CD4-positive, alpha-beta T cell treated with Interferon gamma for 1 hour (primary cell): Measurements from ENCODE around the gene RNF214.

ENCODE experiments used
- DNase-seq: peaks from one replicate; pipeline ENCODE4 v3.0.0-alpha.2; 2020

RNF214 gene

GRCh38 chr11:117217141-117218084, 15.1 kb upstream of the RNF214 start:
- DNase-seq: no peak

- no peak for DNase-seq
Observed at GRCh38 chr11:117218133-117218915, 14.1 kb upstream of the RNF214 start.

GRCh38 chr11:117219001-117219400, 13.5 kb upstream of the RNF214 start:
- DNase-seq: no peak

- no peak for DNase-seq
Observed at GRCh38 chr11:117219455-117219854, 13.0 kb upstream of the RNF214 start.

DNA sequence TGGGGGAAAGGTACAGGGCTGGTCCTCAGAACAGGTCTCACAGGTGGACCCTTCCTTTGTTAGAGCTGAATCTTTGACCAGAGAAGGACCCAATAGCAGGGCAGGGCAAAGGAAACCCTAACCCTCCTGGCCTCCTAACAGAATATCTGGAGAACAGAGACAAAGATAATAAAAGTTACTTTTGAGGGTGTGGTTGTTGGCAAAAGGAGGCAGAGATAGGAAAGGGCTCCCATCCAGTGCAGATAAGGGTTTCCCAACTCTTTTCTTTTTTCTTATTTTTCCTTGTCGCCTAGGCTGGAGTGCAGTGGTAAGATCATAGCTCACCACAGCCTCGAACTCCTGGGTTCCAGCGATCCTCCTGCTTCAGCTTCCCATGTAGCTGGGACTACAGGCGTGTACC, 12.5 kb upstream of the RNF214 start:
- DNase-seq: no peak

DNA sequence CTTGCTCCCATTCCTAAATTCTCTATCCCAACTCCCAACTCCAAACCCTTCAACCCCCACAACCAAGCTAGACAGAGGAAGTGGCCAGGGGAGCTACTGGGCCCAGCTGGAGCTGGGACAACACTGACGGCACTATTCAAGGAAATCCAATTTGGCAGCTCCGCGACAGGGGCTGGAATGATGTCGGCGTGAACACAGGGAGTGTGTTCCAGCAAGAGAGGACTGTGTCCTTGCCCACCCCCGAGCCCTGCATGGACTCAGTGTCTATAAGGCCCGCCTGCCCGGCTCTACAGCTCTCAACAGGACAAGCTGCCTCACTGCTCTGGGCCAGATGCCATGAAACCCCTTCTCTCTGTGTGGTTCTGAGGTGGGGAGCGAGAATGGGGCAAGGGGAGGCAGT, 11.9 kb upstream of the RNF214 start:
- DNase-seq: no peak

GRCh38 chr11:117220999-117221774, 11.3 kb upstream of the RNF214 start:
- no peak for DNase-seq

- no peak for DNase-seq
Observed at GRCh38 chr11:117221775-117222517, 10.5 kb upstream of the RNF214 start.

- DNase-seq: no peak
Observed at GRCh38 chr11:117222991-117223740, 9.3 kb upstream of the RNF214 start.

DNA sequence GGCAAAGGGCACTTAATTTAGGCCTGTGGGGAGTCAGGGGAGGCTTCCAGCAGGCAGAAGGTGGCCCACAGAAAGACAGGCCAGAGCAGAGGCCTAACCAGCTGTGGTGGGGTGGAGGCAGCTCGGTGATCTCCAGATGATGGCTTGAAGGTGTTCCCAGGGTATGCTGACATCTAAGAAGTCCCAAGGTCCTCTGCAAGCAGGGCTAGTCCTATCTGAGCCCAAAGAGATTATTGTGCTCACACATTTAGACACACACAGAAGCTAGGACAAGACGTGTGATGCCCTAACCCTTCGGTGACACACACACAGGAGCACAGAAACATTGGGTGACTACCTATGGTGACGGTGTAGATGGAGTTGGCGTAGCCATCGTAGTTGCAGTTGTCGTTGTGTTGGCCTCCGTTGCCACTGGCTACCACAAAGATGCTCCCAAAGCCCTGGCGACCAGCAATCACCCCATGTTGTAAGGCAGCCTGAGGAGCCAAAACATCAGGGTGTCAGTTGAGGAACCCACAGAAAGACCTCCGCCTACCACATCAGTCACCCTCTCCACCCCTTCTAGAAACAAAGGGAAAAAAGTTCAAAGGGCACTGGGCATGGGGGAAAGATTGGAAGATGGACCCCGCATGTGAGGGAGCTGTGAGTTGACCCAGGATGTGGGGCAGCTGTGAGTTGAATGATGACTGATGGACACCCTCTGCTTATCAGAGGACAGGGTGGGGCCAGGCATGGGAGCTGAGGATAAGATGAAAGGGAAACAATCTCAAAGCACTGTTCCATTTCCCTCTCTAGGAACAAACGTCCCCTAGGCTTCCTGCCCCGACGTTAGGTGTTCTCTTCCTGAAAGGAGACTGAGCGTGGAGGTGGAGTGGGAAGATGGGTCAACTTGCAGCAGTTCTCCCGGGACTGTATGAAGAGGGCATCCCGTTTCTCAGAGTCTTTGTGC, 8.5 kb upstream of the RNF214 start:
- no peak for DNase-seq

DNA sequence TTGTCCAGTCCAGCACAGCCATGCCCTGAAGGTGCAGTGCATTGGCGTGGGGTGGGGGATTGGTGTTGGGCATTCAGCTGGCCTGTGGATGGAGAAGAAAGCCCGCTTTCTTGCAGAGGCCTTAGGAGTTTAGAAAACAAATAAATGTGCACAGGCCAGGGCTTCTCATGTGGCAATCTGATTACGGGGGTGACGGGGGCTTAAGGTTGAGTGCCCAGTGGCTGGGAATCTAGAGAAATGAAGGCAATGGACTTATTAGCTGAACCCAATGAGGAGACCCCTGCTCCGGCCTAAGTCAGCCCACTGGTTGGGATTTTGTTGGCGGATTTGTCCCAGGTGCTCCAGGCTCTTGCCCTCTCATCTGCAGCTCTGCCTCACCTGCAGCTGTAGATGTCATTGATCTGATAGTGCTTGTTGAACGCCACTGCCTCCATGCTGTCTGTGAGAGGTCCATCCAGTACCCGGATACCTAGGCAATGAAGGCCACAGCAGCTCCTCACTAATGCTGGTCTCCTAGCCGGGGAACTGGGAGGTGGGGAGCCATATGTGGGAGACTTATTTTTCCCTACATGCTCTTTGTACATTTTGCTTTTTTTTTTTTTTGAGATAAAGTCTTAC, 6.8 kb upstream of the RNF214 start:
- DNase-seq: no peak

GRCh38 chr11:117226388-117227385, 5.8 kb upstream of the RNF214 start:
- peak; percentile 57 for DNase-seq

GRCh38 chr11:117228091-117228490, 4.4 kb upstream of the RNF214 start:
- DNase-seq: no peak

DNA sequence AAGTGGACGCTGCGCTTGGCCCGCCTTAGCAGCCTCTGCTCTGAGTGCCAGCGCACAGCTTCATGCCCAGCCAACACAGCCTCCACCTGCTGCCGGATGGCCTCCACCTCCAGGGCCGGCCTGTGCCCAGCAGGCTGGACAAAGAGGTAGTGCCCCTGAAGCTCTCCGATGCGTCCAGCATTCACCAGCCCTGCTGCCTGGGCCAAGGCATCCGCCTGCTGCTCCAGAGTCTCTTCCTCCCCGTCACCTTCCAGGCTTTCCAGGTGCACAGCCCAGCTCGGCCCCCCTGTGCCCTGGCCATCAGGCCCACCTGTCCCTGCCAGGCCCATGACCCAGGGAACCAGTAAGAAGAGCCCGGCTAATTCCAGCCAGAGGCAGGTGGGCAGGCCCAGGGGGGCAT, 3.1 kb upstream of the RNF214 start:
- DNase-seq: no peak

- DNase-seq: no peak
Observed at GRCh38 chr11:117229931-117230285, 2.6 kb upstream of the RNF214 start.

- no peak for DNase-seq
Observed at GRCh38 chr11:117230286-117230961, 2.0 kb upstream of the RNF214 start.

DNA sequence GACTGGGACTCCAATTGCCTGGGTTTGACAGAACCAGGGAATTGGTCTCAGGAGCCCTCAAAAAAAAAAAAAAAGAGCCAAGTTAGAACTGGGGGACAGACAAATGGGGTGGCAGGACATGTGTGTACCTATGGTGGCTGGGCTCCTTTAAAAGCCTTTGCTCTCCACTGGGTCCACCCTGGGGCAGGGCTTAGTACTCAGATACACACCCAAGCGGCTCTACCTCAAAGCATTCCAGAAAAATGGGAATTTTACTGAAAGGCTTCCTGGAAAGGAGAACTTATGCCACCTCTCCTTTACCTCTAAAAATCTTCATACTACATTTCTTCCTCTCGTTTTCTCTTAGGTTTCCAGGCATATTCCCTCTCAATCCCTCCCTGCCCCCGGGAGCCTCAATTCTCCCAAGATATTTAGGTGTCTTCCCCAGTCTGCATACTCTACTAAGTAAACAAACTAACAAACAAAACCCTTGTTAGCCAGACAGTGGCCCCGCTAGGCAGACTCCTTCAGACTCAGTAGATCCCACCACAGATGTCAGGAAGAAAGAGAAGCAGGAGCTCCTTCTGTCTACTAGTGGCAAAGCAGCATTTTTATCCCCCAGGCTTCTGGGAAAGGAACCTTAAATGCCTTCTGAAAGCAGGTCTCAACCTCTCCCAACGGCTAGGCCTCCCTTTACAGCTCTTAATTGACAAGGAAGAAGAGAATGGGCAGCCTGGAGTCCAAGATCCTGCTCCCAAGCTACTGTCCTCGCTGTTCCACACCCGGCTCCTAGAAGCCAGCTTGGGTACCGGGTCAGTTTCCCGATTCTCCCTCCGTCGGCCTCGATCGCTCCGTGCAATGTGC, 1.3 kb upstream of the RNF214 start:
- no peak for DNase-seq

DNA sequence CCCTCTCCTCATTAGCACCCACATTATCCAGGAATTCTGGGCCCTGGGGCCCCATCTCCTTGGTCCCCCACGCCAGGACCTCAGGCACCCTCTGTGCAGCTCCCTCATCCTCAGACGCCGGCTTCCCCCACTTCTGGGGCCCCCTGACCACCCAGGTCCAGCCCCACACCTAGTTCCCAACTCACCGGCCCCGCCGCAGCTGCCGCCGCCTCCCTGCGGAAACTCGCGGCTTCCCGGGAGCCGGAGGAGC, 704 bp upstream of the RNF214 start, which contains the start of gene PCSK7:
Gene PCSK7 (minus strand): TSS at position 232 of the 250 bp plus-strand sequence. CDS start 2,229 bp downstream, outside the sequence.
- DNase-seq: no peak
